IPS DF 4.7 (cell line): ENCODE data around the gene RPL22L1.
"Not testable (repeated sequence)": the region's sequence is repeated elsewhere in the genome, so short reads cannot be mapped to it uniquely, and the experiment has no call there.

Experiments
- DNase-seq: peaks from one replicate; pipeline ENCODE4 v3.0.0-alpha.2; 2013; ENCODE audit warnings: low spot score; ENCODE audit errors: extremely low read depth

The RPL22L1 gene

GRCh38 chr3:170829546-170830272 is 40.3 kb downstream of the RPL22L1 start:
- DNase-seq = no peak

- no peak for DNase-seq
These were observed 43.9 kb downstream of the RPL22L1 start for GRCh38 chr3:170826047-170826446.

- not testable (repeated sequence) for DNase-seq
These were observed 46.4 kb downstream of the RPL22L1 start for GRCh38 chr3:170823562-170823961.

GRCh38 chr3:170818325-170818724 is 51.7 kb downstream of the RPL22L1 start:
- not testable (repeated sequence) for DNase-seq

GRCh38 chr3:170817471-170817870 is 52.5 kb downstream of the RPL22L1 start:
- not testable (repeated sequence) for DNase-seq

- DNase-seq = no peak
These were observed 53.2 kb downstream of the RPL22L1 start for GRCh38 chr3:170816841-170817240.

- no peak for DNase-seq
These were observed 53.7 kb downstream of the RPL22L1 start for GRCh38 chr3:170816341-170816740.

GRCh38 chr3:170815936-170816335 is 54.1 kb downstream of the RPL22L1 start:
- DNase-seq = no peak

- no peak for DNase-seq
These were observed 54.7 kb downstream of the RPL22L1 start for GRCh38 chr3:170815340-170815739.
